ENCODE results near the gene PIGB.
"Not testable (repeated sequence)": the region's sequence is repeated elsewhere in the genome, so short reads cannot be mapped to it uniquely, and the experiment has no call there.

PIGB gene

DNA sequence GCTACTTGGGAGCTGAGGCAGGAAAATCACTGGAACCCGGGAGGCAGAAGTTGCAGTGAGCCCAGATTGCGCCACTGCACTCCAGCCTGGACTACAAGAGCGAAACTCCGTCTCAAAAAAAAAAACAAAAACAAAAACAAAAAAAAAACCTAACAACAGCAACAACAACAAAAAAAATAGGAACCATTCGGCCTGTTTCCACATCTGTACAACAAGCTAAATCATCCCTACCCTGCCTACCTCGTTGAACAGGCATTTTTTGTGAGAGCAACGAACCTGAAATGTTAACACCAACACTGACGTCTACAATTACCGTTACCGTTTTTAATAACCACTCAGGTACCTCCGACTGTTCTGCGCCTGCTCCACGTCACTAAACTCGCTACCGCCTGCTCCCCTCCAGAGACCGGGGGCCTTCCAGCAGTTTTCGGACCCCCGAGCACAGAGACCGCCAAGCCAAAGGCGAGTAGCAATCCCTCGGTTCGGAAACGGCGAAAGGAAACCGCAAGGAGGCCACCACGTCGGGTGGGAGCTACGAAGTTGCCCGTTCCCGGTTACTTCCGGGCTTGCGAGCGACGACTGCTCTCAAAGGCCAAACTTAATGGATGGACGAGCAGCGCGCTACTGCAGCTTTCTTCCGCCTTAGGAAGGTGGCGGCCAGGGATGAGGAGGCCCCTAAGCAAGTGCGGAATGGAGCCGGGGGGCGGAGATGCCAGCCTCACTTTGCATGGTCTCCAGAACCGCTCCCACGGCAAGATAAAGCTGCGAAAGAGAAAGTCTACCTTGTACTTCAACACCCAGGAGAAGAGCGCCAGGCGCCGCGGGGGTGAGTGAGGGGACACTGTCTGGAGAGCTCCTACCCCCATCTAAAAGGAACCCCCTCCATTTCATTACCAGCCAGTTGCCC is at the start of gene PIGB, which contains the start of gene PIGBOS1:
Gene PIGB, plus strand, starts transcription at position 635 of the 907 bp plus-strand sequence. Its CDS starts 29 bp downstream, at position 664.
Gene PIGBOS1, minus strand, starts transcription at position 536 of the 907 bp plus-strand sequence. CDS start 1,331 bp downstream, outside the sequence.
- peak; percentile 84 for DNase-seq

DNA sequence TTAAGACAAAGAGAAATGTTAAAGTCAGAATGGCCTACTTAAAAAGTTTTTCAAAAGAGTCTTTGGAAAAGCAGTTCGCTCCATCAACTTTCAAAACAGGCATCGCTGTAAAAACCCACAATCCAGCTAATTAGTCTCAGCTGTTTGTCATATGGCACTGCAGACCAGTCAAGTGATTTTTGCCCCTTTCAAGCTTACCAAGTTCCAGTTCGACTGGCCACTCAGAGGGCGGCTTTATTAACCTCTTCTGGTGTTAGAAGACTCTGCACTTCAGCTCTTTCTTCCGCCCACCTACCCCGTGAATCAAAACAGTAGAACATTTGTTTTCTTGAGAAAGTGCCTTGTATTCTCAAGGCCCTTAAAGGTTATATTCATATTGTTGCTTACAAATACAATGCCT is 48.7 kb upstream of the PIGB start:
- DNase-seq: no peak

DNA sequence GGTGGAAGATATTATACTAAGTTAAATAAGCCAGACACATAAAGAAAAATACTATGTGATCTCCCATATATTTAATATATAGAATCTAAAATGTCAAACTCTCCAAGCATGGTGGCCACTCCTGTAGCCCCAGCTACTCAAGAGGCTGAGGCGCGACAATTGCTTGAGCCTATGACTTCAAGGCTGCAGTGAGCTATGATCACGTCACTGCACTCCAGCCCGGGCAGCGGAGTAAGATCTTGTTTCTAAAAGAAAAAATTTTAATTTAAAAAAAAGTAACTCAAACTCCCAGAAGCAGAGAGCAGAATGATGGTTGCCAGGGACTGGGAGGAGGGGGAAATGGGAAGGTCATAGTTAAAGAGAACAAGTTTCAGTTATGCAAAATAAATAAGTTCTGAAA is 42.7 kb upstream of the PIGB start:
- DNase-seq: no peak

DNA sequence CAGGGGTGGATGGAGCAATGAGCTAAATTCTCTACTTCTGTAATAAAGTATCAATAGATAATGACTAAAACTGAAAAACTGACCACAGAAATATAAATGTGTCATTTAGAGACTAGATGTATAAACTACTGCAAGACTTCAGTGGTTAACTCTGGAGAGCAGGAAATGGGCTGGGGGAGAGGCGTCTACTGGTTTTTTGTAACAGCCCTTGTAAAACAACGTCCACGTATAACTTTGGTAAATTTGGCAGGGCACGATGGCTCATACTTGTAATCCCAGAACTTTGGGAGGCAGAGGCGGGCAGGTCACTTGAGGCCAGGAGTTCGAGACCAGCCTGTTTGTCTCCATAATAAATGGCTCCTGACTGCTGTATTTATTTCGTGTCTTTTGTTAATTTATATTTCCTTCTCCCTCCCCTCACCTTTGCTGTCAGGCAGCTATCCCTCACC is 41.9 kb upstream of the PIGB start:
- no peak for DNase-seq

DNA sequence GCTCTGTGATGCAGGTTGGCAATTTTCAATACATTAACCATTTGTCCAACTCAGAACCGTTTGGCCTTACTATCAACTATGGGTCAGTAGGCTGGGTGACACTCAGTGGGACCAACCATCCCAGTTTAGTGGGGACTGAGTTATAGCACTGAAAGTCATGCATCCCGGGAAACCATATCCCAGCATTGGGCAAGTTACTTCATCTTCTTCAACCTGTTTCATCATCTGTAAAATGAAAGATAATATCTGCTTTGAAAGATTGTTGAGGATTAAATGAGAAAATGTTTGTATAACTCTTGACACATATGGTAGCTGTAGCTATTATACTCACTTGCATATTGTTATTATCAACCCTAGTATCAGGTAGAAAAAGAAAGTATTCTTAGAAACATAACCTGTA is 41.3 kb upstream of the PIGB start:
- no peak for DNase-seq

DNA sequence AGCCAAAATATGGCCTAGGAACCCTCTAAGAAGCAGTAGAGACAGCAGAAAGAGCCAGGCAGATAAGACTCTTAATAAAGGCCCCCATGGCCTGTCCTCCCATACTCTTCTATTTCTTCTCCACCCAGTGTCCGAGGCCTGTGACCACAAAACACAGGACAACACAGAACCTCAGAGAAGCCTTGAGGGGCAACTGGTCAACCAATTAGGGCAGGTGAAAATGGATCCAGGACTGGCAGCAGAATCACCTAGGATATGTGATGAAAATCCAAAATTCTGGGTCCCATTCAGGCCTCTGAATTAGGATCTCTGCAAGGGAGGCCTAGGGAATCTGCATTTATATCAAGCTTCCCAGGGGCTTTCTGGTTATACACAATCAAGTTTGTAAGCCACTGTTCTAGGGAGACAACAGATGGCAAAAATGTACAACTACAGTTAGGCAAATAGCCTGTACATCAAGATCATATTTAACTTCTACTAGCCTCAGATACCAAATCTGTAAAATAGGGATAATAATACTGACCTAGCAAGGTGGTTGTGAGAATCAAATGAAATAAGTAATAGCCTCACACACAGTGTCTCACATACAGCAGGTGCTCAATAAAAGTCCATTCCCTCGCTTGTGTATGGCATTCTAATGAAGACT is 39.8 kb upstream of the PIGB start:
- DNase-seq: no peak

DNA sequence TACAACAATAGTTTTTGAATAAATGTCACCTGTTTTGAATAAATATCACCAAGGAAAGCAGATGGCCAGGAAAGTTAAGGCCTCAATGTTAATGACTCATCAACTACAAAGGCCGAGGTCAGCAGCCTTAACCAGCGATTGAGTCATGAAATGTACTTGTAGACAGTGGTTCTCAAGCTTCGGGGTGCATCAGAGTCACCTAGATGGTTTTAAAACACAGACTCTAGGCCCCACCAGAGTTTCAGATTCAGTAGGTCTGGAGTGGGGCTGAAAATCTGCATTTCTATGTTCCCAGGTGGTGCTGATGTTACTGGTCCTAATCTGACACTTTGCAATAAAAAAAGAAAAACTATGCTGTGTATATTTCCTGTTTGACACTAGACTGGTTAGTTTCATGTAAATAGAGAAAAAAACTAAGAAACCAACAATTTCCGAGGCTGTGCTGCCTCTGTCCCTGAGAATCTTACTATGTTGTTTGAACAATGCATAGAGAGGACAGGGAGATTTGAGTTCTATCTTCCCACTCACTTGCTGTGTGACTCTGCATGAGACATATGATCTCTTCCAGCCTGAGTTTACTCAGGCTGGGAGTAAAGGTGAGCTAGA is 39.2 kb upstream of the PIGB start:
- peak; percentile 96 for DNase-seq

DNA sequence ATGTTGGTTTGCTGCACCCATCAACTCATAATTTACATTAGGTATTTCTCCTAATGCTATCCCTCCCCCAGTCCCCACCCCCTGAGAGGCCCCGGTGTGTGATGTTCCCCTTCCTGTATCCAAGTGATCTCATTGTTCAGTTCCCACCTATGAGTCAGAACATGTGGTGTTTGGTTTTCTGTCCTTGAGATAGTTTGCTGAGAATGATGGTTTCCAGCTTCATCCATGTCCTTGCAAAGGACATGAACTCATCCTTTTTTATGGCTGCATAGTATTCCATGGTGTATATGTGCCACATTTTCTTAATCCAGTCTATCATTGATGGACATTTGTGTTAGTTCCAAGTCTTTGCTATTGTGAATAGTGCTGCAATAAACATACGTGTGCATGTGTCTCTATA is 38.4 kb upstream of the PIGB start:
- DNase-seq: peak; percentile 36

DNA sequence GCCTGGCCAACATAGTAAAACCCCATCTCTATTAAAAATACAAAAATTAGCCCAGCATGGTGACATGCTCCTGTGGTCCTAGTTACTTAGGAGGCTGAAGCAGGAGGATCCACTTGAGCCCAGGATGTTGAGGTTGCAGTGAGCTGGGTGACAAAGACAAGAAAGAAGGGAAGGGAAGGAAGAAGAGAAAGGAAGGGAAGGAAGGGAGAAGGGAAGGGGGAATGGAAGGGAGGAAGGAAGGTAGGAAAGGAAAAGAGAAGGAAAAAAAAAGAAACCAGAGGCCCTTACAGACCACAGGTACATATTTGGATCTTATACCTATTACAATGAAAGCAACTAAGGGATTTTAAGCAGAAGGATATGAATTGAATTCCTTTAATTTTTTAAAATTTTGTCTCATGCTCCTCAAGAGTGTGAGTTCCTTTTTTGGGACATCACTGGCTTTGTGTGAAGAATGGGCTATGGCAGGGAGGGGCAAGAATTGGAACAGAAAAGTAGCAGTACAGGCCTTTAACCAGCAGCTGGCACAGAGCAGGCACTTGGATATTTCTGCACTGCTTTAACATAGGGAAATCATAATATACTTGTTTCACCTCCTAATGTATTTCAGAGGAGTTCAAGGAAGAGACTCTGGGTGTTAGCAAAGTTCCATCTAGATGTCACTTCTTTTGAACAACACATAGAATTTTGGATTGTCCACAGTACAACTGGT is 37.3 kb upstream of the PIGB start:
- peak; percentile 3 for DNase-seq

DNA sequence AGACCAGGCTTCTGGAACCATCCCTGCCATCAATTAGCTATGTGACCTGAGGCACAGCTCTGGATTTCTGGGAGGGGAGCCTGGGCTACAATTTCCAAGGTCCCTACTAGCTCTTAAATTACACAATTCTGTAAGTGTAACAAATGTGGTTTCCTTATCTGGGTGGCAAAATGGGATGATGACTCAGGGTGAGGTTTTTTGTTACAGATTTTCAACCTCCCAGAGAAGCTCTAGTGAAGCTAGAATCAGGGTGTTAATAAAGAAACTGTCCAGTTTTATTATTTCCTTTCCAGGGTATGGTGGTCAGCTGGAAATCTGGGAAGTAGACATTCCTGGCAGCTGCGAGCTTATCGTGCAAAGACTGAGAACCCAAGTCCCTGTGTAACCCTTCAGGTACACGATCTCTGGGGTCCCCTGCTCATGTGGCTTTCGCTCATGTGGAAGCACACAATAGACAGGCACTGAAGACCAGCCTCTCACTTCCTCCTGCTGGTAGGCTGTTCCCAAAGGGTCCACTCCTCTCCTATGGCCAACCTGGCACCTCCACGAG is 36.7 kb upstream of the PIGB start:
- DNase-seq: peak; percentile 85

DNA sequence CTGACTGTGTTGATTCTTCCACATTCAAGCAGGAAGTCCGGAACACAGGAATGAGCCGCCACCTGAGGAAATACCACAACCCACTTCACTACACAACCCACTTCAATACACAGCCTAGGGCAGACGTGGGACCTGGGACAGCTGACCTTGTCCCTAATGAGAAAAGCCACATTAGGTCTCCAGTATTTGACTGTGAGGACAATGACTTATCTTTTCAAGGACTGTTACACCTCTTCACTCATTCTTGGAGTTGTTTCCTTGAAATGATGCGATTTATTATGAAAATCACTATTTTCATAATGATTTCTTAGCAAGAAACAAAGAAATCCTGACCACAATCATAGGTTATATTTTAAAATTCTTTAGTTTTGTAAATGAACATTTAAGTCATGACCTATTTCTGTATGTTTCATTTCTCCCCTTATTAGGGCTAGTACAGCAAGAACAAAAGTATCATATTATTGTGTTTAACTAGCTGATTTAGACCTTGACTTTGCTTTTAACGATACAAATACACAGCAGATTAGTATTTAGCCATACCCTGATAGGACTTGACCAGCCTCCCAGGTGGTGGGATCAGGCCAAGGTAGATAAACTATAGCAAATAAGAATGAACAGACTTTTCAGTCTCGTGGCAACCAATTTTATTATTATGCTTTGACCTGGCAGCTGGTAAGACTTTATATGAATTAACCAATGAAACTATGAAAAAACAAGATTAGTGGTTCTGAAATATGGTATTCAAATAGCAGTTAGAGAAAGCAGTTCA is 35.5 kb upstream of the PIGB start:
- DNase-seq: no peak

DNA sequence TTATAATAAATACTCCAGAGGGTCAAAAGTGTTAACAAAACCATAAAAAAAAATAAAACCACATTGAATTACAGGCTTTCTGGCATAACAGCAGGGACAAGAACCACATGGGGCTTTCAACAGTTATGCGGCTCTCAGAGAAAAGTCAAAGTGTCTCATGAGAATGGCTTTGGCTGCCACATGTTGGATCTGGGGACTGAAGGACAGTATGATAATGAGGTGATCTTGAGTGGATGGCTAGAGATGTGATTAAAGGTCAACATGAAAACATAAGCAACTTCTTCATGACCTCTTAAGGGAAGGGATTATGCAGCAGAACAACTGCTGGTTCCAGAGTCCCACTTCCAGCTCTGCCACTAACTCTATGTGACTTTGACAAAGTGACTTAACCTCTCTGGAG is 34.6 kb upstream of the PIGB start:
- DNase-seq: no peak

DNA sequence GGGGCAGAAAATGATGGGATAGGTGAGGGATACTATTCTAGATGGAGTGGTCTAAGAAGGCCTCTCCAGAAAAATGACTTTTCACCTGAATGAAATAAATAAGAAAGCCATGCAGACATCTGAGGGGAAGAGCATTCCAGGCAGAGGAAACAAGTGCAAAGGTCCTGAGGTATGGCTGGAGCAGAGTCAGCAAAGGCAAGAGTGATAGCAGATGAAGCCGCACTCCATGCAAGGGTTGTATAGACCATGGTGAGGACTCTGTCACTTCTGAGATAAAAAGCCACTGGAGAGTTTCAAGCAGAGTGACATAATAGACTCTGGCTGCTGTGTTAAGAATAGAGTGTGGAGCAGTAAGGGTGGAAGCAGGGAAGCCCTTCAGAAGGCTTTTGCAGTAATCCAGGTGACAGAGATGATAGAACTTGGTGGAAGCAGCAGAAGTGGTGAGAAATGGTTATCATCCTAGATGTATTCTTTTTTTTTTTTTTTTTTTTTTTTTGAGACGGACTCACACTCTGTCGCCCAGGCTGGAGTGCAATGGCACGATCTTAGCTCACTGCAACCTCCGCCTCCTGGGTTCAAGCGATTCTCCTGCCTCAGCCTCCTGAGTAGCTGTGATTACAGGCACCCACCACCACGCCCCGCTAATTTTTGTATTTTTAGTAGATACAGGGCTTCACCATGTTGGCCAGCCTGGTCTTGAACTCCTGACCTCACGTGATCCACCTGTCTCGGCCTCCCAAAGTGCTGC is 32.4 kb upstream of the PIGB start:
- DNase-seq: not testable (repeated sequence)

DNA sequence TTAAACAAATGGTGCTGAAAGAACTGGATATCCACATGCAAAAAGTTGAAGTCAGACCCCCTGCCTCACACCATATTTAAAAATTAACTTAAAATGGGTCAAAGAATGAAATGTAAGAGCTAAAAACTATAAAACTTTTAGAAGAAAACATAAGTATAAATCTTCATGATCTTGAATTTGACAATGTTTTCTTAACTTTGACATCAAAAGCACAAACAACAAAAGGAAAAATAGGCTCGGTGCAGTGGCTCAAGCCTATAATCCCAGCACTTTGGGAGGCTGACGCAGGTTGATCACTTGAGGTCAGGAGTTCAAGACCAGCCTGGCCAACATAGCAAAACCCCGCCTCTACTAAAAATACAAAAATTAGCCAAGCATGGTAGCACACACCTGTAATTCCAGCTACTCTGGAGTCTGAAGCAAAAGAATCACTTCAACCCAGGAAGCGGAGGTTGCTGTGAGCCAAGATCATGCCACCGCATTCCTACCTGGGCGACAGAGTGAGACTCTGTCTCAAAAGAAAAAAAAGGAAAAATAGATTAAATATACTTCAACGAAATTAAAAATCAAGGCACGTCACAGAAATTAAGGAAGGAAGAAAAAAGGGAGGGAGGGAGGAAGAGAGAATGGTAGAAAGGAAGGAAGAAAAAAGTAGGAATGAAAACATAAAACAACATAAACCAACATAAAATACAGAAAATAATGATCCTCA is 30.9 kb upstream of the PIGB start:
- DNase-seq: no peak

DNA sequence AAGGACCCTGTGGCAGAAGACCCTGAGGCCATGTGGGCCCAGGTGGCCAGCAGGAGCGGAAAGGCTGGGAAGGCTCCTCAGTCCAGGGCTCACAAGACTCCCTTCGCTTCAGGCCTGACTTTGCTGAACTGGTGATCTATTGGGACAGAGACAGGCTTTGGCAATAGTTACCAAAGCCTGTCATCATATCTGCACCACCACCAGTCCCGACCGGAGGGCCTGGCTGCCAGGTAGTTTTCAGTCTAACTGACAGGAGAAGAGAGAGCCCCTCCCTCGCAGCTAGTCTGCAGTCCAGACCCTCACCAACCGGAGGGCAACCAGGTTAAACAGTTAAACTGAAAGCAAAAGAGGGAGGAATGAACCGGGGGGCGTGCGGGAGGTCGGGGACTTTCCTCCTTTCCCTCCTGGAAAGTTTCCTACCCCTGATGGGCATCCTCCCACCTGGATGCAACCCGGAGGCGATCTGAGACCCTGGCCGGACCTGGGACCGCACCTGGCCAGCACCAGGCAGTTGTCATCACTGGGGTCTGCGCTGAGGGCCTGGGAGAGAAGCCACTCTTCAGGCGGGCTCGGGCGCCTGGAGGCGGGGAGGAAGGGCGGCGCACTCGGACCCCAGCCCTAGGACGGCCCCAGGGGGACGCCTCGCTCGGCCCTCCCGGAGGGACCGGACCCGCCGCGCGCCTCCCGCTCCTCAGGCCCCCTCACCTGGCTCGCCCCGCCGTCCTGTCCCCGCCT is 29.8 kb upstream of the PIGB start:
- peak; percentile 51 for DNase-seq

DNA sequence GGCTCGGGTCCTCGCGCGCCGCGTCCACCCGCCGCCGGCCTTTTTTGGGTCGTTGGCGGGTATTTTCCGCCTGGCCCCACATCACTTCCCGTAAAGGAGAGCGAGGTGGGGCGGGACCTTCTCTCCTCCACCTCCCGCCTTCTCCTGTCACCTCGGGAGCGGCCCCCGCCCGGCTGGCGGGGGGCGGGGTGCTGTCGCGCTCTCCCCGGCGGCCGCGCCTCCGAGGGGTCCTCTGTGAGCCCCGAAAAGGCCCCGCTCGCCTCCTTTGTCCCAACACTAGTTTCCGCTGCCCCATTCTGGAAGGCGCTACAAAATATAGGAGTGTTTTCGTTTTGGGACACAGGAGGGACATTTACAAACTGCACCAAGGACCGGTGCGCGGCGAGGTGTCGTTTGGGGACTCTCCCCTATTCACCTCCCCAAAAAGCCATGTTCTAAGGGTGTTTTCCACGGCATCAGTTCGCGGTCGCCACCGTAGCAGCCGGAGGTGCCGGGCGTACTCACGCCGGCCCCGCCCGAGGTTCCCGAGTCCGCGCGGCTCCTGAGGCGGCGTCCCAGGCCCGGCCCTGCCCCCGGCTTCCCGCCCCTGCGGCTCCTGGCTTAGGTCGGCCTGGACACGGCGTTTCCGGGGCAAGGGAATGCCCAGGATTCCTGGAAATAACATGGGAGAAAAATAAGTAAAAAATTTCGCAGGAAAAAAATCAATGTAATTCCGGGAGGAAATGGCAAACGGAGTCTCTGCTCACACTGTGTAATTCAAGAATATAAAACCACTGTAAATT is 29.1 kb upstream of the PIGB start, which contains the start of gene RAB27A:
Gene RAB27A, minus strand, starts transcription at position 68 of the 782 bp plus-strand sequence. CDS start 54,879 bp downstream, outside the sequence.
- DNase-seq: peak; percentile 76

DNA sequence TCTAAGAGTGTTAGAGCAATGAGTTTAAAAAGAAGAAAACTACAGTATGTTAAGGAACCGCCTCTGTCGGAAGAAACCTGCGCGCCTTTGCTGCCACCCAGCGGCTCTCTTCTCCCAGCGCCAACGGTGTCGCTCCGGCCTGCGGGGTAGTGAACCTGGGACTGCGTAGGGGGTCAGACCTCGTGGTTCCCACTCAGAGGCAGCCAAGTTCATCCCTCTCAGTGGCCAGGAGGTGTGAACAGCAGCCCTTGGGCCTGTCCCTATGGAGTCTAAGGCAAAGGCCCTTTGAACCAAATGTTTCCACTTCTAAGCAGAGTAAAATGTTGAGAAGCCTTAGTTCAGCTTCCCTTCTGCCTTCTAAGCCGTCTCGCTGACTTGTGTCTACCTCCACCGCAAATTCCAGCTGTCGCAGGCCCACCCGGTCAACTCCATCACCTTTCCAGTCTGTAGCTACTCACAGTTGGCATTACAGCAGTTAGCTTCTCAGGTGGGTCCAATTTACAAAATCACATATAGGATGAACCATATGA is 28.4 kb upstream of the PIGB start:
- peak; percentile 79 for DNase-seq

DNA sequence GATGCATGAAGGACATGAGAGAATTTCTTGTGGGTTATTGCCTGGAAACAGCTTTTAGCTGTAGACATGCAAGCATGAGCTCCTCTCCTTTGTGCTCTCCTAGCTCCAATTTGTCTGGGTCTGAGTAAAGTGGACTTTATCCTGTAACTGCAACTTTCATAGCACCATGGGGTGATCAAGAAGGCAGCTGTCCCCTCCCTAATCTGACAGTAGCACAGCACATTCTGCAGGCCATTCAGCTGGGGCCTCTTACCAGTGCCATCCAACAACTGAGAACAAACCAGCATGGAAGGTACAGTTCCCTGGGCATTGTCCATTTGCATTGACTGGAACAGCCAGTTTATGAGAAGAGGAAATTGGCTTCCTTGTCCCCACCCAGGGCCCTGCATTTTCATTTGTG is 21.7 kb upstream of the PIGB start:
- DNase-seq: no peak
